OCI-M2 (cell line): Measurements from ENCODE around the gene TMEM40.
"Not testable (repeated sequence)": the region's sequence is repeated elsewhere in the genome, so short reads cannot be mapped to it uniquely, and the experiment has no call there.

Experiments
- DNase-seq: peaks from one replicate; lab custom pipeline; 2025; ENCODE audit not compliant: unreplicated experiment; lab: John Stamatoyannopoulos, UW

Gene TMEM40

GRCh38 chr3:12722226-12722625 lies 36.8 kb downstream of the TMEM40 start:
- no peak for DNase-seq

- DNase-seq: peak; percentile 42
These were observed 38.8 kb downstream of the TMEM40 start for GRCh38 chr3:12719984-12720898.

- DNase-seq: no peak
These were observed 39.5 kb downstream of the TMEM40 start for GRCh38 chr3:12719541-12719940.

GRCh38 chr3:12716605-12717151 lies 42.4 kb downstream of the TMEM40 start:
- DNase-seq: no peak

GRCh38 chr3:12714278-12714677 lies 44.8 kb downstream of the TMEM40 start:
- DNase-seq: no peak

- no peak for DNase-seq
These were observed 49.0 kb downstream of the TMEM40 start for GRCh38 chr3:12710062-12710461.

GRCh38 chr3:12709334-12709733 lies 49.7 kb downstream of the TMEM40 start:
- no peak for DNase-seq

- DNase-seq: no peak
These were observed 50.4 kb downstream of the TMEM40 start for GRCh38 chr3:12708584-12709192.

GRCh38 chr3:12707449-12707848 lies 51.6 kb downstream of the TMEM40 start:
- DNase-seq: no peak

GRCh38 chr3:12706504-12707253 lies 52.4 kb downstream of the TMEM40 start:
- peak; percentile 27 for DNase-seq

- DNase-seq: no peak
These were observed 53.1 kb downstream of the TMEM40 start for GRCh38 chr3:12705981-12706380.

GRCh38 chr3:12705374-12705926 lies 53.6 kb downstream of the TMEM40 start:
- no peak for DNase-seq

GRCh38 chr3:12702501-12702900 lies 56.6 kb downstream of the TMEM40 start:
- no peak for DNase-seq

- DNase-seq: not testable (repeated sequence)
These were observed 57.5 kb downstream of the TMEM40 start for GRCh38 chr3:12701601-12702000.

- DNase-seq: no peak
These were observed 58.3 kb downstream of the TMEM40 start for GRCh38 chr3:12700800-12701199.

GRCh38 chr3:12695916-12696315 lies 63.1 kb downstream of the TMEM40 start:
- no peak for DNase-seq

GRCh38 chr3:12695112-12695511 lies 63.9 kb downstream of the TMEM40 start:
- DNase-seq: no peak

GRCh38 chr3:12692444-12692843 lies 66.6 kb downstream of the TMEM40 start:
- no peak for DNase-seq

- no peak for DNase-seq
These were observed 68.9 kb downstream of the TMEM40 start for GRCh38 chr3:12689997-12690711.

- no peak for DNase-seq
These were observed 71.1 kb downstream of the TMEM40 start for GRCh38 chr3:12687948-12688347.
